ENCODE data around the gene CACNA2D4. TPM values are rescaled to one million over a fixed set of nuclear protein-coding genes. Genes with fewer than 3 reads are reported as not detected.

The CACNA2D4 gene
- total RNA-seq, 4 donors from 2014 or later, result 3.3 to 29.1 (median 11.5) TPM

GRCh38 chr12:1932264-1932777, 13.9 kb upstream of the CACNA2D4 start:
- TF ChIP-seq, protein P1, sequence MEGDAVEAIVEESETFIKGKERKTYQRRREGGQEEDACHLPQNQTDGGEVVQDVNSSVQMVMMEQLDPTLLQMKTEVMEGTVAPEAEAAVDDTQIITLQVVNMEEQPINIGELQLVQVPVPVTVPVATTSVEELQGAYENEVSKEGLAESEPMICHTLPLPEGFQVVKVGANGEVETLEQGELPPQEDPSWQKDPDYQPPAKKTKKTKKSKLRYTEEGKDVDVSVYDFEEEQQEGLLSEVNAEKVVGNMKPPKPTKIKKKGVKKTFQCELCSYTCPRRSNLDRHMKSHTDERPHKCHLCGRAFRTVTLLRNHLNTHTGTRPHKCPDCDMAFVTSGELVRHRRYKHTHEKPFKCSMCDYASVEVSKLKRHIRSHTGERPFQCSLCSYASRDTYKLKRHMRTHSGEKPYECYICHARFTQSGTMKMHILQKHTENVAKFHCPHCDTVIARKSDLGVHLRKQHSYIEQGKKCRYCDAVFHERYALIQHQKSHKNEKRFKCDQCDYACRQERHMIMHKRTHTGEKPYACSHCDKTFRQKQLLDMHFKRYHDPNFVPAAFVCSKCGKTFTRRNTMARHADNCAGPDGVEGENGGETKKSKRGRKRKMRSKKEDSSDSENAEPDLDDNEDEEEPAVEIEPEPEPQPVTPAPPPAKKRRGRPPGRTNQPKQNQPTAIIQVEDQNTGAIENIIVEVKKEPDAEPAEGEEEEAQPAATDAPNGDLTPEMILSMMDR (IDR thresholded peaks at IDR 0.05; ENCODE audit: low read depth), result no peak

DNA sequence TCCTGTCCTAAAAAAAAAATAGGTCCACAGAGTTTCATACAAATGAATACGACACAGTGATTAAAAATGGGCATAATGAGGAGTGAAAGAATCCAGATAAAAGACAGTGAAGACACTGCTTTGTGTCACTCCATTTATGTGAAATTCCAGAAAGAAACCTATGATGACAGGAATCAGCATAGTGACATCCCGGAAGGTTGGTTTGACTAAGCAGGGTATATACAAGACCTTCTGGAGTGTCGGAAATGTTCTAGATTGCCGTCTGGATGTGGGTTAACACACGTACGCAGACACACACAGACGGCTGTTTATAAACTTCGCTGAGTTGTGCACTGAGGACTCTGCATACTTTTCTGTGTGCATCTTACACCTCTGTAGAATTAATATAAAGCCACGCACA, 13.2 kb upstream of the CACNA2D4 start:
- TF ChIP-seq, protein P1 (IDR thresholded peaks at IDR 0.05; ENCODE audit: low read depth), result no peak

- TF ChIP-seq, protein P1 (IDR thresholded peaks at IDR 0.05; ENCODE audit: low read depth), result no peak
Observed at GRCh38 chr12:1930803-1931597, 12.5 kb upstream of the CACNA2D4 start.

DNA sequence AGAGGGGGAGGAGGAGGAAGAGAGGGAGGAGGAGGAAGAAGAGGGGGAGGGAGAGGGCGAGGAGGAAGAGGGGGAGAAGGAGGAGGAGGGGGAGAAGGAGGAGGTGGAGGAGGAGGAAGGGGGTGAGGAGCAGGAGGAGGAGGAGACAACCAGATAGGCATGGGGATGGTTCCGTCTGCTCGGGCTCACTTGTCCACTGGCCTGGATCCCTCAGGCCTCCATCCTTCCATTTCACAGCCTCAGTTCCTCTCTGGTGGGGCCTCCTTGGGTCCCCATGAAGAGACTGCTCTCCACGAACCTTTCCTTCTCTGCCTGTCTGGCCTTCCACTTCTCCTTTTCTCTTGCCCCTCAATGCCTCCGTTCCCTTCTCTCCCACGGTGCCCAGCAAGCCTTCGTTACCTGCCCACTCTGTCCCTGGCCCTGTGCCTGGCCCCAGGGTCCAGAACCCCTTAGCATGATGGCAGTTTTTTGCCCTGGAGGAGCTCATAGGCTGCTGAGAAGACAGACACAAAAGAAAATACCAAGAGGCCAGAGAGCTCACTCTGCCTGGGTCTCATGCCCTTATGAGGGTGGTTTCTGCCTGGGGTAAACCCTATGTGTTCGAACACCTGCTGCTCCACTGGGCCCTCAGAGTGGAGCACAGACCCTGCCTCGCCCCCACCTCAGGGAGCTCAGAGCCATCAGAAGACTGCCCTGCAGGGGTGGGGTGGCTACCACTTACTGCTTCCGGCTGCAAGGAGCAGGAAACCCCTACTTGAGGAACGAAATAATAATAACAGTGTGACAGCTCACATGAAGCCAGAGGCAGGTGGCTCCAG, 11.7 kb upstream of the CACNA2D4 start:
- TF ChIP-seq, protein P1 (IDR thresholded peaks at IDR 0.05; ENCODE audit: low read depth), result no peak

DNA sequence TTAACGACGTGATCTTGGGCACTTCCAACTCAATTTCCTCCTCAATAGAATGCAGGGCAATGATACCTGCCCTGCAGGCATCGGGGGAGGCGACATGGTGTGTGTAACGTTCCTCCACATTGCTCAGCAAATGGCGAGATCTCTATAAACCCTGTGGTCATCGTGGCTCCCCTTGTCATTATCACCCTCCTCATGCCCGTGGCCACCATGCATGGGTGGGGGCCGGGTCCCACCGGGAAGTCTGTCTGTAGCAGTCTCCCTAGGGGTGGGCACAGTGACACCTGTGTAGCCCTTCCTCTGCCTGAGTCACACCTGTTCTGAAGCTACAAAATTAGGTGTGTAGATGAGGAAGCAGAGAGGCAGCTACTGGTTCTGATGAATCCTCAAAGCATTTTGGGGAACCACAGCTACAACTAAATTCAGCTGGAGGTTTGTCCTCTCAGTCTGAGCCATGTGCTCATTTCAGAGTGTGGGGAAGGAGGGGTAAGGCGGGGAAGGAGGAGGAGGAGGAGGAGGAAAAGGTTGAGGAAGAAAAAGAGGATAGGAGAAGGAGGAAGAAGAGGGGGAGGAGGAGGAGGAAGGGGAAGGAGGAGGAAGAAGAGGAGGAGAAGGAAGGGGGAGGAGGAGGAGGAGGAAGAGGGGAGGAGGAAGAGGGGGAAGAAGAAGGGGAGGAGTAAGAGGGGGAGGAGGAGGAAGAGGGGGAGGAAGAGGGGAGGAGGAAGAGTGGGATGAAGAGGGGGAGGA, 11.0 kb upstream of the CACNA2D4 start:
- TF ChIP-seq, protein P1 (IDR thresholded peaks at IDR 0.05; ENCODE audit: low read depth), result no peak

GRCh38 chr12:1928439-1929121, 10.1 kb upstream of the CACNA2D4 start:
- TF ChIP-seq, protein P1 (IDR thresholded peaks at IDR 0.05; ENCODE audit: low read depth), result no peak
